ENCODE results near the gene TFF3.

DNA sequence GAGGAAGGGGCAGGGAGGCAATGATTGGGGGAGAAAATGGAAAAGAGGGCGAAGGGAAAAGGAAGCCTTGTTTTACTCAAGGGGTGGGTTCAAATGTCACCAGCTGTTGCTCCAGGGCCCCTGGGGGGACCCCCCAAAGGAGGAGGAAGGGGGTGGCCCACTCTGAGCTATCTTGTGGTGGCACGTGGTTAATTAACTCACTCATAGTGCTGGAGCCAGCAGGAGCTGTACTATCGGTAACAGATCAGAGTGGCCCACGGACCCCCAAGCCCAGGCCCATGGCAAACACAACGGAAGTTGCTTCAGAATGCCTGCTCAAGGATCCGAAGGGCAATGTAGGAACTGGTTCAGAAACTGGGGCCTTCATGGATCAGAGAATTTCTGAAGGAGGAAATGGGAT lies 28.3 kb upstream of the TFF3 start:
- TF ChIP-seq, protein P1, sequence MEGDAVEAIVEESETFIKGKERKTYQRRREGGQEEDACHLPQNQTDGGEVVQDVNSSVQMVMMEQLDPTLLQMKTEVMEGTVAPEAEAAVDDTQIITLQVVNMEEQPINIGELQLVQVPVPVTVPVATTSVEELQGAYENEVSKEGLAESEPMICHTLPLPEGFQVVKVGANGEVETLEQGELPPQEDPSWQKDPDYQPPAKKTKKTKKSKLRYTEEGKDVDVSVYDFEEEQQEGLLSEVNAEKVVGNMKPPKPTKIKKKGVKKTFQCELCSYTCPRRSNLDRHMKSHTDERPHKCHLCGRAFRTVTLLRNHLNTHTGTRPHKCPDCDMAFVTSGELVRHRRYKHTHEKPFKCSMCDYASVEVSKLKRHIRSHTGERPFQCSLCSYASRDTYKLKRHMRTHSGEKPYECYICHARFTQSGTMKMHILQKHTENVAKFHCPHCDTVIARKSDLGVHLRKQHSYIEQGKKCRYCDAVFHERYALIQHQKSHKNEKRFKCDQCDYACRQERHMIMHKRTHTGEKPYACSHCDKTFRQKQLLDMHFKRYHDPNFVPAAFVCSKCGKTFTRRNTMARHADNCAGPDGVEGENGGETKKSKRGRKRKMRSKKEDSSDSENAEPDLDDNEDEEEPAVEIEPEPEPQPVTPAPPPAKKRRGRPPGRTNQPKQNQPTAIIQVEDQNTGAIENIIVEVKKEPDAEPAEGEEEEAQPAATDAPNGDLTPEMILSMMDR (conservative IDR thresholded peaks at IDR 0.05 in 1 of 2, IDR thresholded peaks at IDR 0.05 in 1 of 2; ENCODE audit: low read depth in 1 of 2, low read length in 2 of 2), result no peak
- TF ChIP-seq EZH2 (IDR thresholded peaks at IDR 0.05; ENCODE audit: low read length, missing control alignments), result no peak
